NCI-H526 (cell line): ENCODE measurements around the gene KLHL42.

Source experiments
- DNase-seq, 2 experiments: peaks; one replicate each; lab custom pipeline; 2025; lab: John Stamatoyannopoulos, UW

KLHL42 gene

GRCh38 chr12:27780612-27781408 is 777 bp downstream of the KLHL42 start:
- DNase-seq = peak; percentile 54 to 85

- no peak for DNase-seq
Observed at GRCh38 chr12:27781680-27782079, 1.6 kb downstream of the KLHL42 start.

DNA sequence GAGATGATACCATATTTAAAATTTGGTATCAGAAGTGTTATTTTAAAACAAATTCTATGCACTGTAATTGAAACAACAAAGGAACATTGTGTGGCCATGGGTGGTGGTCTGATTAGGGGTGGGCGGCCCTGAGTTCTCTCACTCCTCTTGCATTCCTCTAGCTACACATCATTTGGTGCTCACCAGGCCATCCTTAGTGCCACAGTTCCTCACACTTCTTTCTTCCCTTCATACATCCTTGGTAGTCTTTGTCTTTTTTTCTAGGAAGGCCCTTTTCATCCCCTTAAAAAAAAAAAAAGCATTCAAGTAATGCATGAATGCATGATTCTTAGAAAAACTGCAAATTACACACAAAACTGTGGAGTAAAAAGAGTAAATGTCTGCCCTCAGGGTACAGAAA is 2.4 kb downstream of the KLHL42 start:
- no peak for DNase-seq

- peak; percentile 2 to 33 for DNase-seq
Observed at GRCh38 chr12:27785882-27786570, 6.0 kb downstream of the KLHL42 start.

GRCh38 chr12:27787559-27787958 is 7.5 kb downstream of the KLHL42 start:
- DNase-seq = no peak

- DNase-seq = no peak
Observed at GRCh38 chr12:27790179-27790578, 10.1 kb downstream of the KLHL42 start.

- DNase-seq = no peak
Observed at GRCh38 chr12:27794818-27795584, 15.0 kb downstream of the KLHL42 start.

GRCh38 chr12:27796128-27796527 is 16.1 kb downstream of the KLHL42 start:
- no peak for DNase-seq

GRCh38 chr12:27797301-27798025 is 17.4 kb downstream of the KLHL42 start:
- no peak for DNase-seq

GRCh38 chr12:27800819-27801218 is 20.8 kb downstream of the KLHL42 start:
- DNase-seq = no peak

DNA sequence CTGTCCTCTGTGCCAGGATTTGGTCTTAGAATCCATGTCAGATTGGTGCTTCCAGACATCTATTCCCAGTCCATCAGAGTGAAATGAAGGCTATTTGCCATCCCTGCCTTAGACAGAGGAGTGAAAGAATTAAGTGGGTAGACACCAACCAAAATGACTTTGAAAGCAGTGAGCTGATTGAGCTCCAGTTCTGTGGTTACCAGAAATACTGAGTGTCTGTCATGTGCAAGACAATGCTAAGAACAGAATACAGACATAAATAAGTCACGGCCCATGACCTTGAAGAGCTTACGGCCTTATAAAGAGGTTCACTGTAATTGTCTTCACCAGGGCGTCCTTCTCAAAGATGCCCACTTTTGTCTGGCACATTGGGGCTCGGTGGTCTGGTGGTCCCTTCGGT is 21.6 kb downstream of the KLHL42 start:
- no peak for DNase-seq

- DNase-seq = no peak
Observed at GRCh38 chr12:27802511-27802910, 22.5 kb downstream of the KLHL42 start.

DNA sequence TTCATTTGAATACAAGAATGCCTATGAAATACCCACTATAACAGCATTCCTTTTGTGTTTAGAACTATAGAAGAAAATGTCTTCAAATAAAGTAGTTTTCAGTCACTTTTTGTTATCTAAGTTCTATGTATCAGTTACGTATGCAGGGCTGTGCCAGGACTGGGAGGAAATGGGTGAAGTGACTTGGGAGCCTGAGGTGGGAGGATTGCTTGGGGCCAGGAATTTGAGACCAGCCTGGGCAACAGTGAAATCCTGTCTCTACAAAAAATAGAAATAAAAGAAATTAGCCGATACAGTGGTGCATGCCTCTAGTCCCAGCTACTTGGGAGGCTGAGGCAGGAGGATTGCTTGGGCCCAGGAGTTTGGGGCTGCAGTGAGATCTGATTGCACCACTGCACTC is 22.9 kb downstream of the KLHL42 start:
- no peak for DNase-seq

DNA sequence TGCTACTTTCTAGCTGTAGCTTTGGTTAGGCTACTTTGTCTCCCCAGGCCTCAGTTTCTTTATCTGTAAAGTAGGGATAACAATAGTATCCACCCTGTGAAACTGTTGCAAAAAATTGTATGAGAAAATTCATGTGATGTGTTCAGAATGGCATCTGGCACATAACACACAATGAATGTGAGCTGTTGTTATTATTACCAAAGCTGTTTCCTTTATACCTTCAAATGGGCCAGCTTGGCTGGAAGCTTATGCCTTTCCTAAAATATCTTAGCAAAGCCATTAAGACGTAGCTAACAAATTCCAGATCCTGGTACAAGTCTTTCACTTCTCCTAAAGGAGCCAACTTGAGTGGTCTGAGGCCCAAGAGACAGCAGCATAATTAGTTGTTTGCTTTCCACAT is 25.2 kb downstream of the KLHL42 start:
- DNase-seq = no peak

- DNase-seq = no peak
Observed at GRCh38 chr12:27806259-27806658, 26.2 kb downstream of the KLHL42 start.

- peak in 1 of 2 experiments; percentile 3 for DNase-seq
Observed at GRCh38 chr12:27807063-27807703, 27.1 kb downstream of the KLHL42 start.

GRCh38 chr12:27808841-27809240 is 28.8 kb downstream of the KLHL42 start:
- no peak for DNase-seq

DNA sequence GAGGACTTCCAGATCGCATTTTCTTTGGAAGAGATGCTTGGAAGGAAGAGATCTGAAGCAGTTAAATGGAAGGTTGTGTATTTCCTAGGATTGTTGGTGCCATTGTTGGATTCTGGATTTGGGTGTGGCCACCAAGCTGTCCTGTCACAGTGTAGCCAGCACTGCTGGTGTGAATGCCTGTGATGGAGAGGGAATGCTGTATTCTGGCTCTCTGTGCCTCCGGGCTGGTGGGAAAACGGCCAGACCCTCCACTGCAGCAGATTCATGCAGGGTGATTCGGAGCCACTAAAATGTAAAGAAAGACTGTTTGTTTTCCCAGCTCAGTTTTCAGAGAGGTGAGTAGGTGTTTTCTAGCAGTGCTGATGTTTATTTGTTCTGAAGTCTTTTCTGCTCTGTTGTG is 30.7 kb downstream of the KLHL42 start:
- no peak for DNase-seq

DNA sequence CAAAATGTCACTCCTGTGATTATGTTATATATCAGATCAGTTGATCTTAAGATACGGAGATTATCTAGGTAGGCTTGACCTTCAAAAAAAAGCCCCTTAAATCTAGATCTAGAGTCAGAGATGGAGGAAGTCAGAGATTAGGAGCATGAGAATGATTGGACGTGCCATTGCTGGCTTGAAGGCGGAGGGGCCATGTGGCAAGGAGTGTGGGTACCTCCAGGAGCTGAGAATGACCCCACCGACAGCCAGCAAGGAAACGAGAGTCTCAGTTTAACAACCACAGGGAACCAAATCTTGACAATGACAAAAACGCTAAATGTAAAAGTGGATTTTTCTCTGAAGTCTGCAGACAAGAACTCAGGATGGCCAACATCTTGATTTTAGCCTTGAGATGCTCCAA is 32.5 kb downstream of the KLHL42 start:
- DNase-seq = no peak

DNA sequence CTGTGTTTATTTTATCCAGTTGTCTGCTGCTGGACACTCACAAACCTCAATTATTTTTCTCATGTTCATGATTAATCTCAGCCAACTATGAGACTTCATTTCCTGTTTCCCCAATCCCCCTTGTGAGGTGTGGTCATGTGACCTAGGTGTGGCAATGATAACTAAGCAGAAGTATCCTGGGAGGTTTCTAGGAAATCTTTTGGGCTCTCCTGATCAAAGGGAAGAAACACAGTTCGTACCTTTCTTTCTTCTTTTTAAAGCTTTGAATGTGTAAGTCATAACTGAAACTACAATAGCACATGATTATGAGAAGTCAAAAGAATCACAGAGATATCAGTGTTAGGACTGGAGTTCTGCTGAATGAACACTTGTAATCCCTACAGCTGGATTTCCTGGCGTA is 34.4 kb downstream of the KLHL42 start:
- no peak for DNase-seq

DNA sequence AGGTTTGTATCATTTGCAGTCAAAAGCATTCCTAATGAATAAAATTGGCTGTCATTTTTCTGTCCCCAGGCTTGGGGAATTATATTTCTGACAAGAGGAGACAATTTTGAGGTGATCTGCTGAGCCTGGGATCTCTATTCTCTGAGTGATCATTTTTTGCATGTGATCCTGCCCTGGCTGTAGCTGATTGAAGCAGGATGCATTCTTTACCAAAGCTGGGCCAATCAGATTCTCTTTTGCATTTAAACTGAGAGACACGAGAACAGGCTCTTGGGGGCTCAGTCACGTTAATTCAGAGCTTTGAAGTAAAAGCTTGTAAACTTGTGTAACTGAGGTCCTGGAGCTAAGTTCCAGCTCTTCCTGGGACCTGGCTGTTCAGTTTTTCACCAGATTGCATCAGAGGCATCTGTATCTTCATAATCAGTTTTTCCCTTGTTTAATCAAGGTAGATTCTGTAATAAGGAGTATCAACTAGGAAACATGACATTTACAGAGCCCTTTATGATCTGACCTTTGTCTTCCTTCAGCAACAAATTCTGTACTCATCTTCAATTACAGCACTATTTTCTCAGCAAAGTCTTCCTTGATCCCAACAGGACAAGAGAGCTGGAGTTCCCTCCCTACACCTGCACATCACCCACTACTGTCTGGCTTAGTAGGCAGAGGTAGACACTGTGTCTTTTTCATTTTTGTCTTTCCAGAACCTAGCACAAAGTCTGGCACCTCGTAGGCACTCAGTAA is 35.0 kb downstream of the KLHL42 start:
- DNase-seq = no peak
